HG03457 (cell line): Measurements from ENCODE around the gene TGFB3.
"Not testable (repeated sequence)": the region's sequence is repeated elsewhere in the genome, so short reads cannot be mapped to it uniquely, and the experiment has no call there.

Experiments used
- ATAC-seq: cut with Tn5 transposase; IDR thresholded peaks from one replicate; pipeline ENCODE4 v1.9.1; 2021; ENCODE audit warnings: moderate number of reproducible peaks; ENCODE audit not compliant: unreplicated experiment

The TGFB3 gene

GRCh38 chr14:75981426-75982265, at the start of gene TGFB3:
TSS of gene TGFB3 (minus strand) at chr14:75981995. CDS start at chr14:75980893, 1,102 bp downstream.
- ATAC-seq = no peak

- ATAC-seq = no peak
Measured at GRCh38 chr14:76024211-76024907, 42.6 kb upstream of the TGFB3 start.

- no peak for ATAC-seq
Measured at GRCh38 chr14:76023757-76024156, 42.0 kb upstream of the TGFB3 start.

GRCh38 chr14:76022991-76023390, 41.2 kb upstream of the TGFB3 start:
- no peak for ATAC-seq

- no peak for ATAC-seq
Measured at GRCh38 chr14:76019676-76020075, 37.9 kb upstream of the TGFB3 start.

GRCh38 chr14:76015668-76016067, 33.9 kb upstream of the TGFB3 start:
- no peak for ATAC-seq

- no peak for ATAC-seq
Measured at GRCh38 chr14:76015191-76015590, 33.4 kb upstream of the TGFB3 start.

GRCh38 chr14:76012354-76012753, 30.6 kb upstream of the TGFB3 start:
- ATAC-seq = no peak

- no peak for ATAC-seq
Measured at GRCh38 chr14:76011930-76012329, 30.1 kb upstream of the TGFB3 start.

- not testable (repeated sequence) for ATAC-seq
Measured at GRCh38 chr14:76009627-76010026, 27.8 kb upstream of the TGFB3 start.

GRCh38 chr14:76007852-76008251, 26.1 kb upstream of the TGFB3 start:
- no peak for ATAC-seq

- ATAC-seq = no peak
Measured at GRCh38 chr14:76007379-76007778, 25.6 kb upstream of the TGFB3 start.

- ATAC-seq = no peak
Measured at GRCh38 chr14:76006253-76006652, 24.5 kb upstream of the TGFB3 start.

GRCh38 chr14:76002383-76002782, 20.6 kb upstream of the TGFB3 start:
- ATAC-seq = no peak

GRCh38 chr14:75999511-76000190, 17.9 kb upstream of the TGFB3 start:
- no peak for ATAC-seq

- no peak for ATAC-seq
Measured at GRCh38 chr14:75996488-75996887, 14.7 kb upstream of the TGFB3 start.

- no peak for ATAC-seq
Measured at GRCh38 chr14:75995372-75996041, 13.7 kb upstream of the TGFB3 start.

GRCh38 chr14:75993567-75994041, 11.8 kb upstream of the TGFB3 start:
- ATAC-seq = peak; percentile 71

GRCh38 chr14:75991753-75992152, 10.0 kb upstream of the TGFB3 start:
- no peak for ATAC-seq

GRCh38 chr14:75990297-75990696, 8.5 kb upstream of the TGFB3 start:
- ATAC-seq = no peak

- no peak for ATAC-seq
Measured at GRCh38 chr14:75989134-75989533, 7.3 kb upstream of the TGFB3 start.
